ENCODE results near the gene RALB. TPM values are rescaled to one million over a fixed set of nuclear protein-coding genes. Genes with fewer than 3 reads are reported as not detected.

RALB gene, protein sequence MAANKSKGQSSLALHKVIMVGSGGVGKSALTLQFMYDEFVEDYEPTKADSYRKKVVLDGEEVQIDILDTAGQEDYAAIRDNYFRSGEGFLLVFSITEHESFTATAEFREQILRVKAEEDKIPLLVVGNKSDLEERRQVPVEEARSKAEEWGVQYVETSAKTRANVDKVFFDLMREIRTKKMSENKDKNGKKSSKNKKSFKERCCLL
- 43.7 and 60.8 TPM in 2 replicates for total RNA-seq (2014; rRNA removed; shearing (Covaris generic))

DNA sequence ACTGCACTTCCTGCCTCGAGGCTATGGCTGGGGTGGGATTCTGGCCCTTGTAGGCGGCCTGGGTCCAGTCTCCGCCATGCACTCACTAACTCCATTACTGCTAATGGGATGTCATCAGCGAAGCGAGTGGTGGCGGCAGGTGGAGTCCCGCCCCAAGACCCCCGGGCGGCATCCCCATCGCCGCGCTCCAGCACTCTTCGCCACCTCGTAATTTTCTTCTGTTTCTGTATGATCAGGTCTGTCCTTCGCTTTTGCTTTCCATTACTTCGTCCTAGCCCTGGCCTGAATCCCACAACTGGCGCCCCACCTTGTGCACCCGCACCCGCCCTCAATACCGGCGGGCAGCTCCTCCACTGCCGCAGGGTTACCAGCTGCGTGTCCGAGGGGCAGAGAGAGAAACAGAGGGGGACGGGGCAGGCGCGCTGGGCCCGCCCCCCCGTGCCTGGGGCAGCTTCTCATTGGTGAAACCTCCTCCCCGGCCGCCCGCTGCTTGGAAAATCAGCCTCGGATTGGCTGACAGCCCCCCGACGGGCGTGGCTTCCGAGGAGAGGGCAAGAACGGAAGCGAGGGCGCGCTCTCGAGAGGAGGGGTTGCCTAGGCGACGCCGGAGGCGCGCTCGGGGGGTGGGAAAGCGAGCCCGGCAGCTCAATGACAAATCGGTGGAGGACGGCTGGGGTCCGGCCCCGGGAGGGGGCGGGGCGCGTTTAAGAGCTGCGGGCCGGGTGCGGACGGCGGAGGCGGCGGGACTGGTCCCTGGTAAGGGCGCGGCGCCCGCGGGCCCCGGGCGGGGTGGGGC is at the start of gene RALB:
TSS of gene RALB (plus strand) at position 628 of the 796 bp plus-strand sequence. CDS start 25,813 bp downstream, outside the sequence.
- peak; percentile 97 for DNase-seq (ENCODE audit: low spot score)

DNA sequence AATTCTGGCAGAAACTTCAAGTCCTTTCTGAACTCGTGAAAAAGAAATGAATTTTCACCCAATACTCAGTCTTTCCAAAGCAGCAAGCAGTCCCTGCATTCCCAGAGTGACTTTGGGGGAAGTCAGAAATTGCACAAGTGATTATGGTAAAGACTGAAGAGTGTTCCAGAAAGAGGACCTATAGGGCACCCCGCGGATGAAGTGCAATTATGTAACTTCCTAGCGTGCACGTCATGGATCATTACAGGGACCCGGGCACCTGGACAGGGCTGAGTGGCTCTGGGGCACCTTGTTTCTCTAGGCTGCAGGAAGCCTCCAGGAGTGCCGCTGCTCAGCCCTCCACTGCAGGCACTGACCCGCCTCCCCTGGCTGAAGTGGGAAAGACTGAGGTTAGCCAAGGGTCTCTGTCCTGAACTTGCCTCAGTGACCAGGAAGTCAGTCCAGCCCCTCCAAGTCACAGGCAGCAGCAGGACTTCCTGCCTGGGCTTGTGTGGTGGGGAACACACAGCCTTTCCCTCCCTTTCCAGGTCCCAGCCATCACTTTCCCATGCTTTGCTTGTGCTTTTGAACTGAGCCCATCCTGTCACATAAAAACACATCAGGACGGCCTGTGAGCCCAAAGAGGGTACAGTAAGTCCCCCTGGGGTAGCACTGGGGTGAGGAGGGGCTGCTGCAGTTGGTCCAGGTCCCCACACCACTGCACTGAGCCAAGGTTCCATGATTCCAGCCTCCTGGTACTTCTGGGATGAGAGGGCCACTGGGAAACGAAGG is 49.2 kb upstream of the RALB start:
- no peak for DNase-seq (ENCODE audit: low spot score)

DNA sequence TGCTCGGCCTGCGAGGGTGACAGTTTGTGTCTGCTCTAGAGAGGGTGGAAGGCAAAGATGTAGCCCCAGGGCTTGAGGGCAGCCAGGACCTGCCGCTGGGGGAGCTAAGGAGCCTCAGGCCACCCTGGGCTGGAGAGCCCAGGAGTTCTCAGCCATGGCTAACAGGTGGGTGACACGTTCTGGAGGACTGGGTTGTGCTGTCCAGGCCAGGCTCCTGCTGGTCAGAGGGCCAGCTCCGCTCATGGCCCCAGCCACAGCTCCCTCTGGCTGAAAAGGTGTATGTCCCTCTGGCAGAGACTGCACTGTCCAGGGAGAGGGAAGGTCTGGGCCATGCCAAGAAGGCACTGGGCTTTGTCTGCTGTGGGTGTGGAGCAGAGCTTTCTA is 48.6 kb upstream of the RALB start:
- no peak for DNase-seq (ENCODE audit: low spot score)

DNA sequence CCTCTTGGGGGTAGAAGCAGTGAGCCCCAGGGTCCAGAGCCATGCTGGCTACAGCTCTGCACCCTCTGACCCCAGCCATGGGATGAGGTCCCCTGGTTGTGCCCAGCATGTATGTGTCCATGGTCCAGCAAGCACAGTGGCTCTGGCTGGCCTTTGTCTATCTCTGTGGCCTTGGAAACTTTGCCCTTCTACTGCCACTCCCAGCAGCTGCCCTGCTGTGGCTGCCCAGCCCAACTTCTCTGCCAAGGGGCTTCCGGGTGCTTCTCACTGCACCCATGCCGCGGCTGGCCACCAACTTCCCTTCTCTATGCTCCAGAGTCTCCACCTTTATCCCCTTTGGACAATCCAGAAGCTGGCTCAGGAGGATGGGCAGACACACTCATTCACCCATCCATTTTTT is 48.2 kb upstream of the RALB start:
- no peak for DNase-seq (ENCODE audit: low spot score)

DNA sequence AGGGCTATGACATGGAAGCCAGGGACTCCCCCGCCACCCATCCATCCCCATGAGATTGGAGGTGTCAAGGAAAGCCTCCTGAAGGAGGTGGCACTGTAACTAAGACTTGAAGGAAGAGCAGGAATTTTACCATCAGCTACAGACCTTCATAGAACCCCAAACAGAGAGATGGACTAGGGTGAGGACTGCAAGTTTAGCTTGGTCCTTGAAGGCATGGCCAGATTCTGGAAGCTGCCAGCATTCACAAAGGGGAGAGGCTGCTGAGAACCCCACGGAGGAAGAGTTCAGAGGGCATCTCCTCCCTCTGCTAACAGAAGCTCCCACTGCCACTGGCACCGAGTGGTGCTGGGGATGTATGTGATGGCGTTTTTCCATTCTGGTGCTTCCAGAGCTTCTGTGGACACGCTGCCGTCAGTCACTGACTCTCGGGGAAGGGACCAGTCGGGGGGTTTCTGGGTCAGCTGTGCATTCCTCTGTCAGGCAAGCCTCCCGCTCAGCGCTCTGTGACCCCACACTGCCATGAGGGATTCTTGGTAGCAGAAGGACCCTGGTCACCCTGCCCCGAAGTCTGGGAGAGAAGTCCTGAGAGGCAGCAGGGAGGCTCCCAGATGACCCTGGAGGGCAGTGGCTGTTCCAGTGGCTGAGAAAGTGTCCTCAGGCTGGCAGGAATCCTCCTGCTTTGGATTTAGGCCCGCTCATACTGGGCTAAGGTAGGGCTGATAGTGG is 47.5 kb upstream of the RALB start:
- no peak for DNase-seq (ENCODE audit: low spot score)

DNA sequence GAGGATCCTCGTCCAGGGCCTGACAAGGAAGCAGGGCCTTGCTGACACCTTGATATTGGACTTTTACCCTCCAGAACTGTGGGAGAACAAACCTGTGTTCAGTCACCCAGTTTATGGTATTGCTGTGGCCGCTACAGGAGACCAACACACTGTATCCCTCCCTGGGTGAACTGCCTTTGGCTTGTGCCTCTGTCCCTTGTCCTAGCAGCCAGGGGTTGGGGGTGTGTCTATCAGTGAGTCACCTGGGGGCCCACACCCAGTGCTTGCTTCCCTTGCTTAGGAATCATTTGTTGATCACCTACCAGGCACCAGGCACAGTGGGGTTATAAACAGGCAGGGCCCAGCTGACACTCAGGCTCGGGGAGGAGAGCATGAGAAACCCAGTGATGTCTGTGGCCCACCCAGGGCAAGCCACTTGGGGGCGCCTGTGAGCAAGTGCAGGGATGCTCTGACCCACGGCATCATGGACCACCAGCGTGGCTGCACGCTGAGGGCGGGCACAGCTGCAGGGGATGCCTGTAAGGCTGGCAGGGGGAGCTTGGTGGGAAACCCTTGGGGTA is 46.5 kb upstream of the RALB start:
- no peak for DNase-seq (ENCODE audit: low spot score)

DNA sequence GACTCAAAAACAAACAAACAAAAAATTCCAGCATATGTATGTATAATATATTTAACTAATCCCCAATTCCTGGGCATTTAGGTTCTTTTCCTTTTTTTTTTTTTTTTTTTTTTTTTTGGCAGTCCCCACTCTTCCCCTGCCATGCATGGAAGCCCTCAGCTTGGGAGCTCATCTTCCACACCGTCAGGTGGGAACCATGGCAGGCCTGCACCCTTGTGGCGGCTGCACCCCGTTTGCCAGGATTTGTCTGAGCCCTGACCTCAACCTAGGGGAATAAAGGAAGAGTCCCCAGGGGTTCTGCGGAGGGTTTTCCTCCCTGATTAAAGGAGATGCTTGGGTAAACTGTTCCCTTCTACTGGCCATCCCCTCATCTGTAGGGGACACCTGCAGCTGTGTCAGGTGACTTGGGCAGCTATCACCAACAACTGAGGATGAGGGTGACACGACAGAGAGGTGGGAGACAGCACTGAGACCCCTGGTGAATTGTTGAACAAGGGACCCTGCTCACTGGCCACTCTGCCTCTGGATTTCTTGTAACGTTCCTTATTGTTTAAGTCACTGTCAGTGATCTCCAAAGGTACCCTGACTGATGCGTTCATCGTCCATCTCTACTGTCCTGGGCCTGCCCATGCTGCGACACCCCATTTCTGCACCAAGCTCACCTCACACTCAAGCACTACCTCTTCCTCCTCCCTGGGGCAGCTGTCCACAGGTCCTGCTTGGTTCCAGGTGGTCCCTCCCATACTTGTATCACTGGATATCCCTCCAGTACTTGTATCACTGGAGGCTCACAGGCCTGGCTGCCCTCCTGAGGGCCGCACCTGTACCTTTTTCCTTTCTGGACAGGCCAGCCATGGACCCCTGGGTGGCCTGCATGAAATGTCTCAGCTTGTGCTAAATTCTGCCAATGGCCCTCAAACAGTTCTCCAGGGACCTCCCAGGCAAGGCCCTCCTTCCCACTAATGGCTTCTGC is 44.0 kb upstream of the RALB start:
- DNase-seq (ENCODE audit: low spot score): no peak

DNA sequence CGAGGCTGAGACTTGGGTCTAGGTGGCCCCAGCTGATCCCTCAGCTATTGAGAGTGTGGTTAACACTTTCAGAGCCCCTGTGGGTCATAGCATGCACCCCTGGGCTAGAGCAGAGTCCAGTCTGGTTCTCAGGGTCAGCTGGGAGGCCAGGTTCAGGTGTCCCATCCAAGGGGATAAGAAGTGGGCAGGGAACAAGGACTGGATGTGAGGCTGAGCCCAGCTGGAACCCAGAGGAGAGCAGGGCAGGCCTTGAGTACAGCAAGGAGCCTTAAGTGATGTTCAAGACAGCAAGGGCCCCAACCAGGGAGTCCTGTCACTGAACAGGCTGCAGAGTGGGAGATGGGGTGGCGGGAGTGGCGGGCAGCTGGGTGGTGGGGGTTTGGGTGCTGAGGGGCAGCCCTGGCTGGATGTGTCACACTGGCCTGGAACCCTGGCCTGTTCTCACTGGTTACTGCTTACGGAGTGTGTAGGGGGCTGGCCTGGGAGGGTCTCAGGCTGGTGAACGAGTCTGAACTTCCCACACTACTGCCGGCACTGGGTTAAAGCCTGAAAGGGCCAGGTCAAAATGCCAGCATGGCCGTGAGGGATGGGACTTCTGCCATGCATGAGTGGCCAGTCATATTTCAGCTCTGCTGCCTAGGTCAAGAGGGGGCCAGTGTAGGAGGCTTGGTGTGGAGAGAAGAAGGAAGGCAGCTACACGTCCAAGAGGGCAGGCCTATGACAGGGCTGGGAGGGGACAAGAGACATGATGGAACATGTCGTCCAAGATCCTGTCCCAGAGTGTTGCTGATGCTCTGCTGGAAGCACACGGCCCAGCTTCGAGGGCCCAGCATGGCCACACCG is 43.0 kb upstream of the RALB start:
- no peak for DNase-seq (ENCODE audit: low spot score)

DNA sequence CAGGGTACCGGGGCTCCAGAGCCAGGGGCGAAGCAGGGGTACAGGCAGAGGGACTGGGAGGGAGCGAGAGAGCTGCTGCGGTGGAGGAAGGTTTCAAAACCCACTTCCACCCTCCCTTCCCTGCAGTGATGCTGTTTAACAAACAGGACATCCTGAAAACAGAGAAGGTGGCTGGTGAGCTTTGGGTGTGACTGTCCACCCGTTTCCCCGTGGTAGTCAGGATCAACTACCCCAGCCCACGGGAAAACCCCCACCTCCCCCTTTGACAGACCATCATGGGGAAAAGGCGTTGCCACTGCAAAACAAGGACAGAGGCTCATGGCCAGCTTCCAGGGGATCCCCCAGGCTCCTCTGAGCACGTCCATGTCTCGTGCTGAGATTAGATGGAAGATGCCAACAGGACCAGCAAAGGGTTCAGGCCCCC is 42.4 kb upstream of the RALB start:
- DNase-seq (ENCODE audit: low spot score): no peak

DNA sequence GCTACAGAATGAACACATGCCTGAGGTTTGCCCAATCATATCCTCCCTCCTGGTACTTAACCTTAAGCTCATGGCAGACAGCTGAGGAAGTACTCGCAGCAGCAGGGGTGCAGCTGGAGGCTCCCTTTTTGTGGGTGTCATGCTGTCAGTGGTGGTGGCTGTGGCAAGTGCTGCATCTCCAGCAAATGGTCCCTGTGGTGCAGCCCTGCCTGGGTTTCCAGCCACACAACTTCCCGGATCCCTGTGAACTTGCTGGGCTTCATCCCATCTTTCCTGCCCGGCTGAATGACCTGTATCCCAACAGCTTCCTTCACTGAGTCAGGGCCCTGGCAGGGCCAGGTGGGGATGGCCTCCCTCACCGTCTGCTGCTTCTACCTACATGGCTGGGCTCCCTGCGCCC is 34.5 kb upstream of the RALB start:
- DNase-seq (ENCODE audit: low spot score): no peak

DNA sequence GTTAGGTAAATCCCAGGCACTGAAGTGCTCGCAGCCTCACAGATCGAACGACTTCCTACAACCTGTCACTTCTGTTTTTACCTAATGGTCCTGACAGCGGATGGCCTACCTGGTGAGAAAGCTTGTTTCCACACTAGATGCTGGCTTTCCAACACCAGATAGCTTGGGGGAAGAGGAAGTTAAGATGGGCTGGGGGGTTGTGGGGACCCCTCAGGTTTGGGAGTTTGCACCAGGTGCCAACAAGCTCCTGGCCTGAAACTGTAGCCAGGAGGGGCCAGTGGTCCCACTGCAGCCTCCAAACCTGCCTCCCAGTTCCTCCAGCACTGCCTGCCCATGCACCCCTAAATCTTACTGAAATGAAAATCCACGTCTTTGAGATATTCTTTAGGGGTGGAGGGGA is 33.4 kb upstream of the RALB start:
- DNase-seq (ENCODE audit: low spot score): no peak

DNA sequence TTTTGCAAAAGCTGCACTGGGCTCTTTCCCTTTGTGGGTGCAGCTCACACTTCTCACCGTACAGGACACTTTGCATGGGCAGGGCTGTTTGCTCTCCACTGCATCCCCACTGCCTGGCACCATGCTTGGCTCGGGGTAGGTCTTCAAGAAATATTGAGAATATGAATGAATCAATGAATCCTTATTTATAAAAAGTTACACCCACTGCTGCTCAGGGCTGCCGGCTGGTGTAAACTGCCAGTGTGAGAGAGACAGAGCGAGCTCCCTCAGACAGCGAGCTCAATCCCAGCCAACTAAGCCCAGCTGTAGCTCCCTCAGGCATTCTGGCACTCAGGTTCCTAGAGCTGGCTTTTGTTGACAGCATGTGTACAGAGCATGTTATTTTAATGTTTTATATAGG is 32.9 kb upstream of the RALB start:
- DNase-seq (ENCODE audit: low spot score): no peak

DNA sequence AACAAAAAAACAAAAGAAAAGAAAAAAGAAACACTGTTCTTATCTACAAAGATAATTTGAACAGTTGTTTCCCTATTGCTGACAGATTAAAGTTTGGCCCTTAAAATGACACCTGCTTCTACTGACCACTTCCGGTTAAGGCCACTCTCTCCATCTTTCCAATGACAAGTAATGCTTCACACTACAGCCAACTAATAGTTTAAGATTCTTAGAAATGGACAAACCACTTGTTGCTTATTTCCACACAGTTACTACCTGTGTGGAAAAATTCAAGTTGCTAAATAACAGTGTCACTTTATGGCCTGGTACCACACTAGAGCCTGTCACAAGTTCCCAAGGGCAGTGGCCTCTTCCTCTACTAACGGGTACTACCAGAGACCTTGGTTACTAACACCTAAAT is 31.9 kb upstream of the RALB start:
- DNase-seq (ENCODE audit: low spot score): no peak

DNA sequence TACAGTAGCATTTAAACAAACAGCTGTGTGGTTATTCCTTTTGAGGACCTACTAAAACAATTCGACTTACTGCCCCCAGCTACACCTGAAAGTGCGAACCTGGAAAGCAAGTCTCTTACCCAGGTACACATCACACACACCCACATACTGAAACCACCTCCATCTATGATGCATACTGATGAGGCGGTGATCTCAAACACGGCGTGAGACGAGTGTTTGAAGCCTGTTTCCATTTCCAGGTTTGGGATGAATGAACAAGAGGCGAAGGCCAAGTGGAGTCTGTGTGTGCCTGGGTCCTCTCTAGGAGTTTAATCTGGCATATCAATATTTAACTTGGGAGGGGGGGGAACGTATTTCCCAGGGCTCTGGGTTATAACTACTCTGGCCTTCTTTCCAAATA is 31.0 kb upstream of the RALB start:
- DNase-seq (ENCODE audit: low spot score): no peak

DNA sequence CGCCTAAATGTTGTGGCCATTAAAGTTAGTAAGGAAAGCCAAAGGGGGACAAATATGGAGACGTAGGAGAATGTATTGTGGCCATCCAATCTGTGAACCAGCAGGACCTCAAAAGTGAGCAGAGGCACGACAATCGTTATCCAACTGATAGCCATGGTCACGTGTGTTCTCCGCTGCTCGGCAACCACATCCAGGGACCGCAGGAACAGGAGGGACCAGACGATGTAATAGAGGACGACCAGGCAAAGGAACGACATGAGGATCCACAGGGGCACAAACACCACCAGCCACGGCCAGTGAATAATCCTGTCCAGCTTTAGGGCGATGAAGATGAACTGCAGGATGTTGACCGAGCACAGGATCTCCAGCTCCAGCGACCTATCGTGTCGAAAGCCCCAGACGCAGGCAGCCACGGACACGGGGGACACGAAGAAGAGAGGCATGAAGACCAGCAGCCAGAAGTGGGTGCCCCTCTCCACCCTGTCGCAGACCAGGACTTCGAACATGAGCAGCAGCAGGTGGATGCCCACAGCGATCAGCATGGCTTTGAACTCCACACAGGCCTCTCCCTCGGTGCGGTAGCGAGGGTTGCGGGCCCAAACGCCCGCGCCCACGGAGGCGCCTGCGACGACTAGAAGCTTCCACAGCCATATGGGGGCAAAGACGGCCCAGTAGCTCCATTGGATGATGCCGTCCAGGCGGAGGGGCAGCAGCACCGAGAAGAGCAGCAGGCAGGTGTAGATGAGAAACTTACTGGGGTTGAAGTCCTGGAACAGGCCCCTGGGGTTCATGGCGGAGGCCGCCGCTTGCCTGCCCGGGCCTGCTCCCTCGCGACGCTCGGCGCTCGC is 30.2 kb upstream of the RALB start:
- no peak for DNase-seq (ENCODE audit: low spot score)

DNA sequence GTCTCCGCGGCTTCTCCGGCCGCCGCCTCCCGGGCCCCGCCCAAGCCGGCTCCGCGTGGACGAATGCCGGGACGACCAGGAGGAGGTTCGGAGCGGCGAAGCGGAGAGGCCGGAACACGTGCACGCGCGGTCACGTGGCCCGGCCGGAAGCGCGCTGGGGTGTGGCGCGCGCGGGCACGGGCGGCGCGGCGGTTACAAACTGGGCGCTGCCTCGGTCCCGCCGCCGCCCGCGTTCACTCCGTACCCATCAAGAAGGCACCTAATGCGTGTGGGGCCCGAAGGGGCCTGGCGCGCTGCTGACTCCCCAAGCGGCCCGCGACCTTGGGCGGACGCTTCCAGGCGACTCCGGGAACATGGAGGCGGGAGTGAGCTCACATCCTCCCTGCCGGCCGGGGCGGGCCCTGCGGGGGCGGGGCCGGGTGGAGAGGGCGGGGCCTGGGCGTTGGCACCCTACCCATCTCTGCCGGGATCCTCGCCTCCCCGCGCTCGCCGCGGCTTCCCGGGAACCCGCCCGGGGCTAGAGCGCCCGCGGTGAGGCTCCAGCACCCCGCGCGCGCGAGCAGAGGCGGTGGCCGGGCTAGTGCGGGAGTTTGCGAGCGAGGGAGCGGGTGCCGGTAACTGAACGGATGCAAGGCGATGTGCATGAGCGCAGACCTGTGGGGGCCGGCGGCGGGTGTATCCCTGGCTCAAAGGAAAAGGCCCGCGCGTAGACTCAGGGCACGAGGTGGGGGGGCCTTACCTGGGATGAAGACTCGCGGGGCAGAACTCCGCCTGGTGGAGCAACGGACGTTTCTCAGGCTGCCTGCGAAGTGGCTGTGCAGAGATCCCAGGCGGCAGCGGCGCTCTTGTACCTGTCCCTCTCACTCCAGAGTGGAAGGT is 29.4 kb upstream of the RALB start, which contains the start of gene TMEM185B:
TSS of gene TMEM185B (minus strand) at position 367 of the 879 bp plus-strand sequence. CDS start 424 bp downstream, outside the sequence.
- peak; percentile 89 for DNase-seq (ENCODE audit: low spot score)

DNA sequence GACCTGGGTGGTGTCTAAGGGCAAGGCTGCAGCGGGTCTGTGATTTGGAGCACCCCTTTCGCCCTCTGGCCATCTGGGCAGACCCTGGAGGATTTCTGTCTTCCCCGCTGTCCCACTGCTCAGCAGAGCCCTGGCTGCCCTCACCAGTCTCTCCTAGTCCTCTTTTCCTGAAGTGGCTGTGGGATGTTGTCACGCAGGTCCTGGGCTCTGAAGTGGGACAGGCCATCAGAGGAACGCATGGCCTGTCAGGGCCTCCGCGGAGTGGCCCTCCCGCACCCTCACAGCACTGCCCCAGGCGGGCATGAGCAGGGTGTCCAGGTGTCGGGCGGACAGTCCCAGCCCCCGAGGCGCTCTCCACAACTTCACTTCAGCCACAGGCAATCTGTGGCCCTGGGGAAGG is 28.4 kb upstream of the RALB start:
- no peak for DNase-seq (ENCODE audit: low spot score)

Measured in HT-29 (cell line).